ENCODE measurements around the gene NDEL1.

Gene NDEL1

GRCh38 chr17:8435245-8436168, at the start of gene NDEL1:
Gene NDEL1 (plus strand): TSS chr17:8435884. CDS start chr17:8444272, 8,388 bp downstream.
- Histone ChIP-seq H3K27ac (ENCODE audit: extremely low read depth, low read depth, low read length) (peak within 1 kb of the TSS; percentile 91), H3K4me3 (ENCODE audit: low read depth, low read length) (peak within 1 kb of the TSS; percentile 90), H3K9me3 (ENCODE audit: control insufficient read depth, insufficient read depth, low read depth, low read length) (no peaks in the 10 kb centered on the region), H3K36me3 (ENCODE audit: control insufficient read depth in 2 of 2, insufficient read depth in 1 of 2, low read length in 2 of 2) (peaks cover 12 to 20% of the 10 kb centered on the region in 2 experiments; a peak in 2 of 3 replicates), H3K4me1 (ENCODE audit: control insufficient read depth, insufficient read depth, low read length) (no peaks in the 10 kb centered on the region)
- CTCF ChIA-PET, result interaction anchor here (0.7 to 2.0 kb wide), 3 partner anchors 23 to 1400 kb away, joined by 3 to 8 read pairs (median 4); no protein-coding TSS in a partner anchor
- POLR2A ChIA-PET, result interaction anchor here (0.6 to 2.9 kb wide), 21 partner anchors 11 to 430 kb away, joined by 3 to 24 read pairs (median 5); partner anchors contain the start of genes CTC1, MYH10, RANGRF and SLC25A35
- TF ChIP-seq SP7 (tag by site-specific recombination; IDR thresholded peaks at IDR 0.05), result no peak
- TF ChIP-seq ZFP41 (tag by site-specific recombination; IDR thresholded peaks at IDR 0.05; ENCODE audit: borderline replicate concordance), result no peak
- TF ChIP-seq ZNF701 (tag by site-specific recombination; IDR thresholded peaks at IDR 0.05), result no peak
- TF ChIP-seq ZNF398 (tag by site-specific recombination; IDR thresholded peaks at IDR 0.05), result no peak
- TF ChIP-seq ZNF777 (tag by site-specific recombination; IDR thresholded peaks at IDR 0.05; ENCODE audit: borderline replicate concordance), result no peak
- no peak for TF ChIP-seq ZSCAN18 (tag by site-specific recombination; IDR thresholded peaks at IDR 0.05)
- peak; percentile 83; the same call in 1 of the 2 replicates for TF ChIP-seq KLF8 (tag by site-specific recombination; IDR thresholded peaks at IDR 0.05)
- no peak for TF ChIP-seq ZNF623 (tag by site-specific recombination; IDR thresholded peaks at IDR 0.05)
- peak; percentile 81 for TF ChIP-seq ZNF341 (tag by site-specific recombination; IDR thresholded peaks at IDR 0.05; ENCODE audit: low read depth)
- TF ChIP-seq ZNF211 (tag by site-specific recombination; IDR thresholded peaks at IDR 0.05; ENCODE audit: low read depth), result no peak
- peak; percentile 12; the same call in 1 of the 2 replicates for TF ChIP-seq ZEB2 (tag by site-specific recombination; IDR thresholded peaks at IDR 0.05)
- TF ChIP-seq OVOL3 (tag by site-specific recombination; IDR thresholded peaks at IDR 0.05), result no peak
- no peak for TF ChIP-seq ZNF76 (tag by site-specific recombination; IDR thresholded peaks at IDR 0.05; ENCODE audit: borderline replicate concordance, low read depth)
- TF ChIP-seq, protein P1, sequence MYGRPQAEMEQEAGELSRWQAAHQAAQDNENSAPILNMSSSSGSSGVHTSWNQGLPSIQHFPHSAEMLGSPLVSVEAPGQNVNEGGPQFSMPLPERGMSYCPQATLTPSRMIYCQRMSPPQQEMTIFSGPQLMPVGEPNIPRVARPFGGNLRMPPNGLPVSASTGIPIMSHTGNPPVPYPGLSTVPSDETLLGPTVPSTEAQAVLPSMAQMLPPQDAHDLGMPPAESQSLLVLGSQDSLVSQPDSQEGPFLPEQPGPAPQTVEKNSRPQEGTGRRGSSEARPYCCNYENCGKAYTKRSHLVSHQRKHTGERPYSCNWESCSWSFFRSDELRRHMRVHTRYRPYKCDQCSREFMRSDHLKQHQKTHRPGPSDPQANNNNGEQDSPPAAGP (tag by site-specific recombination; IDR thresholded peaks at IDR 0.05), result no peak
- TF ChIP-seq, protein P2, sequence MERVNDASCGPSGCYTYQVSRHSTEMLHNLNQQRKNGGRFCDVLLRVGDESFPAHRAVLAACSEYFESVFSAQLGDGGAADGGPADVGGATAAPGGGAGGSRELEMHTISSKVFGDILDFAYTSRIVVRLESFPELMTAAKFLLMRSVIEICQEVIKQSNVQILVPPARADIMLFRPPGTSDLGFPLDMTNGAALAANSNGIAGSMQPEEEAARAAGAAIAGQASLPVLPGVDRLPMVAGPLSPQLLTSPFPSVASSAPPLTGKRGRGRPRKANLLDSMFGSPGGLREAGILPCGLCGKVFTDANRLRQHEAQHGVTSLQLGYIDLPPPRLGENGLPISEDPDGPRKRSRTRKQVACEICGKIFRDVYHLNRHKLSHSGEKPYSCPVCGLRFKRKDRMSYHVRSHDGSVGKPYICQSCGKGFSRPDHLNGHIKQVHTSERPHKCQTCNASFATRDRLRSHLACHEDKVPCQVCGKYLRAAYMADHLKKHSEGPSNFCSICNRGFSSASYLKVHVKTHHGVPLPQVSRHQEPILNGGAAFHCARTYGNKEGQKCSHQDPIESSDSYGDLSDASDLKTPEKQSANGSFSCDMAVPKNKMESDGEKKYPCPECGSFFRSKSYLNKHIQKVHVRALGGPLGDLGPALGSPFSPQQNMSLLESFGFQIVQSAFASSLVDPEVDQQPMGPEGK (tag by site-specific recombination; IDR thresholded peaks at IDR 0.05), result no peak
- no peak for TF ChIP-seq ZNF426 (tag by site-specific recombination; IDR thresholded peaks at IDR 0.05)
- TF ChIP-seq ZBTB11 (tag by site-specific recombination; conservative IDR thresholded peaks at IDR 0.05; ENCODE audit: low read depth), result no peak
- TF ChIP-seq ZNF626 (tag by site-specific recombination; IDR thresholded peaks at IDR 0.05), result no peak
- TF ChIP-seq ZBTB8A (tag by site-specific recombination; IDR thresholded peaks at IDR 0.05), result no peak
- TF ChIP-seq SP2 (tag by site-specific recombination; IDR thresholded peaks at IDR 0.05), result peak; percentile 87
- TF ChIP-seq ZNF302 (tag by site-specific recombination; IDR thresholded peaks at IDR 0.05; ENCODE audit: low read depth), result no peak
- peak; percentile 84 for TF ChIP-seq SP3 (tag by site-specific recombination; IDR thresholded peaks at IDR 0.05)
- TF ChIP-seq ZNF629 (tag by site-specific recombination; IDR thresholded peaks at IDR 0.05), result peak; percentile 76
- TF ChIP-seq GLIS1 (tag by site-specific recombination; IDR thresholded peaks at IDR 0.05), result peak; percentile 50
- TF ChIP-seq KLF16 (tag by site-specific recombination; IDR thresholded peaks at IDR 0.05), result peak; percentile 41; the same call in 1 of the 2 replicates
- TF ChIP-seq, protein P3, sequence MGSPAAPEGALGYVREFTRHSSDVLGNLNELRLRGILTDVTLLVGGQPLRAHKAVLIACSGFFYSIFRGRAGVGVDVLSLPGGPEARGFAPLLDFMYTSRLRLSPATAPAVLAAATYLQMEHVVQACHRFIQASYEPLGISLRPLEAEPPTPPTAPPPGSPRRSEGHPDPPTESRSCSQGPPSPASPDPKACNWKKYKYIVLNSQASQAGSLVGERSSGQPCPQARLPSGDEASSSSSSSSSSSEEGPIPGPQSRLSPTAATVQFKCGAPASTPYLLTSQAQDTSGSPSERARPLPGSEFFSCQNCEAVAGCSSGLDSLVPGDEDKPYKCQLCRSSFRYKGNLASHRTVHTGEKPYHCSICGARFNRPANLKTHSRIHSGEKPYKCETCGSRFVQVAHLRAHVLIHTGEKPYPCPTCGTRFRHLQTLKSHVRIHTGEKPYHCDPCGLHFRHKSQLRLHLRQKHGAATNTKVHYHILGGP (tag by site-specific recombination; IDR thresholded peaks at IDR 0.05), result no peak

All from HEK293 (cell line).